ENCODE results near the gene MYO9A.

- TF ChIP-seq CTCF (IDR thresholded peaks at IDR 0.05) (no peak), POLR2AphosphoS5 (IDR thresholded peaks at IDR 0.05; ENCODE audit: low read depth, low read length) (no peak), REST (IDR thresholded peaks at IDR 0.05; ENCODE audit: insufficient read depth in 1 of 2, low read depth in 2 of 2, low read length in 1 of 2) (no peak), TCF7L2 (IDR thresholded peaks at IDR 0.05; ENCODE audit: low read depth, low read length) (no peak)
These were observed 172.9 kb downstream of the MYO9A start for GRCh38 chr15:71945012-71945411.

Measured in Panc1 (cell line).